ENCODE data around the gene CFAP69. TPM values are rescaled to one million over a fixed set of nuclear protein-coding genes. Genes with fewer than 3 reads are reported as not detected.
"Not testable (repeated sequence)": the region's sequence is repeated elsewhere in the genome, so short reads cannot be mapped to it uniquely, and the experiment has no call there.

Gene CFAP69
- total RNA-seq, 3 donors from 2014 or later: 13.0 to 45.2 (median 21.8) TPM

GRCh38 chr7:90246171-90246570, 1.2 kb downstream of the CFAP69 start:
- Histone ChIP-seq H3K27ac (peak overlapping the region; percentile 87 to 90), H3K27me3 (no peaks in the 10 kb centered on the region), H3K4me1 (peaks cover 0 to 7% of the 10 kb centered on the region in 2 donors), H3K4me3 (peak overlapping the region; percentile 87 to 97 (median 89)), H3K36me3 (no peaks in the 10 kb centered on the region), H3K9me3 (no peaks in the 10 kb centered on the region)
- intact Hi-C loops (cut with DNase I; ENCODE audit: low total_unique reads): no loop called here
- no peak for DNase-seq (ENCODE audit: low spot score in 2 of 2)
- TF ChIP-seq POLR2AphosphoS5 (IDR thresholded peaks at IDR 0.05): no peak
- no peak for TF ChIP-seq POLR2A (IDR thresholded peaks at IDR 0.05)
- no peak for TF ChIP-seq CTCF (IDR thresholded peaks at IDR 0.05)

GRCh38 chr7:90248706-90249105, 3.7 kb downstream of the CFAP69 start:
- Histone ChIP-seq H3K27ac (no peak overlapping the region), H3K36me3 (no peaks in the 10 kb centered on the region), H3K4me1 (peaks cover 0 to 7% of the 10 kb centered on the region in 2 donors), H3K27me3 (no peaks in the 10 kb centered on the region), H3K4me3 (no peak overlapping the region), H3K9me3 (no peaks in the 10 kb centered on the region)
- no peak for DNase-seq (ENCODE audit: low spot score in 2 of 2)
- intact Hi-C loops (cut with DNase I; ENCODE audit: low total_unique reads): no loop called here
- TF ChIP-seq POLR2AphosphoS5 (IDR thresholded peaks at IDR 0.05) (no peak), CTCF (IDR thresholded peaks at IDR 0.05) (no peak), POLR2A (IDR thresholded peaks at IDR 0.05) (no peak)

GRCh38 chr7:90250601-90251303, 5.8 kb downstream of the CFAP69 start:
- Histone ChIP-seq H3K9me3 (no peaks in the 10 kb centered on the region), H3K27ac (peak overlapping the region; percentile 52 to 78), H3K4me3 (no peak overlapping the region), H3K27me3 (no peaks in the 10 kb centered on the region), H3K4me1 (no peaks in the 10 kb centered on the region), H3K36me3 (no peaks in the 10 kb centered on the region)
- no peak for DNase-seq (ENCODE audit: low spot score in 2 of 2)
- TF ChIP-seq POLR2A (IDR thresholded peaks at IDR 0.05): no peak
- TF ChIP-seq POLR2AphosphoS5 (IDR thresholded peaks at IDR 0.05): no peak
- TF ChIP-seq CTCF (IDR thresholded peaks at IDR 0.05): no peak
- intact Hi-C loops (cut with DNase I; ENCODE audit: low total_unique reads): no loop called here

GRCh38 chr7:90251304-90251635, 6.3 kb downstream of the CFAP69 start:
- TF ChIP-seq POLR2A (IDR thresholded peaks at IDR 0.05): no peak
- TF ChIP-seq CTCF (IDR thresholded peaks at IDR 0.05): no peak
- TF ChIP-seq POLR2AphosphoS5 (IDR thresholded peaks at IDR 0.05): no peak
- intact Hi-C loops (cut with DNase I; ENCODE audit: low total_unique reads): no loop called here
- no peak for DNase-seq (ENCODE audit: low spot score in 2 of 2)
- no peaks in the 10 kb centered on the region for H3K36me3 ChIP-seq
- no peak overlapping the region for H3K4me3 ChIP-seq
- peak overlapping the region; percentile 52 to 78 for H3K27ac ChIP-seq
- H3K9me3 ChIP-seq: no peaks in the 10 kb centered on the region
- H3K4me1 ChIP-seq: no peaks in the 10 kb centered on the region
- H3K27me3 ChIP-seq: no peaks in the 10 kb centered on the region

- H3K9me3 ChIP-seq; H3K27me3 ChIP-seq; H3K4me3 ChIP-seq; H3K4me1 ChIP-seq; H3K36me3 ChIP-seq; DNase-seq (ENCODE audit: low spot score in 2 of 2); intact Hi-C loops (cut with DNase I; ENCODE audit: low total_unique reads): not testable (repeated sequence)
- peak overlapping the region in 1 of 2 donors; percentile 34 for H3K27ac ChIP-seq
Measured at GRCh38 chr7:90256011-90256410, 11.0 kb downstream of the CFAP69 start.
